HG03565 (cell line): ENCODE data around the gene REEP1.
"Not testable (repeated sequence)": the region's sequence is repeated elsewhere in the genome, so short reads cannot be mapped to it uniquely, and the experiment has no call there.

ENCODE experiments used
- ATAC-seq: cut with Tn5 transposase; IDR thresholded peaks from one replicate; pipeline ENCODE4 v1.9.1; 2021; ENCODE audit warnings: mild to moderate bottlenecking, moderate library complexity; ENCODE audit not compliant: unreplicated experiment

Gene REEP1

DNA sequence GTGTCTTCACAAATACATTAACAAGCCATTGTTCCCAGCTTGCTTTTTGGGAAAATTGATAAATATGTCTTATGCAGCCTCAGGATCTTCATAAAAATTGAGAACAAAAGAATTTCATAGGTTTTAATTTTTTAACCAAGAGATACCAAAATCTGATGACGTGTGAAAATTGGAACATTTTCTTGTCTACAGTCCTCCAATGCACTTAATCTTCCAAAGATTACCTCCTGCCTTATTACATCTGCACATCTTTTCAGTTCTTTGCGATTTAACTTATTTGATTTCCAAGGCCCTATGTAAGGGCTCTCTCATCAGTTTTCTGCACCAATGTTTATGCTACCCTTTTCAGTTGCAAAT is 135.1 kb downstream of the REEP1 start:
- ATAC-seq, result no peak

DNA sequence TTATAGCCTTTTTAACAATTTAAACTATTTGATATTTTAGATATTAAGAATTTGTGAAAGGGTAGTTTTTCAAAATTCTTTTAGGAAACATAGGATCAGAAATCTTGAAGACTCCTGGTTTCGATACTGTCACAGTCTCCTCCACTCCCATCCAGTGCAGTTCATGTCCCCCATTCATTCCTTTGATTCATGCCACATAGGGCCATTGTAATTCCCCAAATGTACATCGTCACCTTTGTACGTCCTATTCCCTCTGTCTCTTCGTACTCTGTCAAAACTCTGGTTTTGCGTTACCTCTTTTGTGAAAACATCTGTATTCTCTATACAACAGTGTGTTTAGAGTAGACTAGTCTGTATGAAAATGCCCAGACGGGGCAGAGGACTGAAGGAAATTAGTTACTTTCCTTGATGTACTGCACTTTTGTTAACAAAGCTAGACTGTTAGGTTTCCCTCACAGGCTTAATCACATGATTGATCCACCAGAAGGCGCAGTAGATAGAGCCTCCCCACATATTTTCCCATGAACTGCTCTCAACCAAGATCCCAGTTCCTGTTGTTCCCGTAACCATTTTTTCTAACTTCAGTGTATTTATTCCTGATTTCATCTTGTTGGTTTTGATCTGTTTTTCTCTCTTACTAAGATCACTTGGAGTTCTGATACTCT is 135.6 kb downstream of the REEP1 start:
- ATAC-seq, result no peak

DNA sequence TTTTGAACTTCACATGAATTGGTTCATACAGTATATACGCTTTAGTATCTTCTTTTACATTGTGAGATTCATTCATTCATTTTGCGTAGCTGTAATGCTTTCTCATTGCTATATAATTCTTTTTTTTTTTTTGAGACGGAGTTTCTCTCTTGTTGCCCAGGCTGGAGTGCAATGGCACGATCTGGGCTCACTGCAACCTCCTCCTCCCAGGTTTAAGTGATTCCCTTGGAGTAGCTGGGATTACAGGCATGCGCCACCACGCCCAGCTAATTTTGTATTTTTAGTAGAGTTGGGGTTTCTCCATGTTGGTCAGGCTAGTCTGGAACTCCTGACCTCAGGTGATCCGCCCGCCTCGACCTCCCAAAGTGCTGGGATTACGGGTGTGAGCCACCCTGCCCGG is 136.9 kb downstream of the REEP1 start:
- not testable (repeated sequence) for ATAC-seq

DNA sequence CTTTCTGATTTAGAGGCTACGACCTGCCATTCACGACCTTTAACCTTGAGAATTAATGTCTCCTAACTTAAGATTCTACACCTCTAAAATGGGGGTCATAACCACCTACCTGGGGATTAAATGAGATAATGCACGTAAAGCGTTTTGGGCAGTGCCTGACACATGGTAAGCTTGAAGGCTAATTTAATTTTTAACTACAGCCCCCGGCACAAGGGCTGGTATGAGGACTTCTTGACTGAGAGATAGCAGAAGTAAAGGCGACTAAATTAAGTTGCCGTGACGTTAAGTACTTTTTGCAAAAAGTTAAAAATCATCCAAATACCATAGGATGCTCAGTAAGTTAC is 137.6 kb downstream of the REEP1 start:
- no peak for ATAC-seq

DNA sequence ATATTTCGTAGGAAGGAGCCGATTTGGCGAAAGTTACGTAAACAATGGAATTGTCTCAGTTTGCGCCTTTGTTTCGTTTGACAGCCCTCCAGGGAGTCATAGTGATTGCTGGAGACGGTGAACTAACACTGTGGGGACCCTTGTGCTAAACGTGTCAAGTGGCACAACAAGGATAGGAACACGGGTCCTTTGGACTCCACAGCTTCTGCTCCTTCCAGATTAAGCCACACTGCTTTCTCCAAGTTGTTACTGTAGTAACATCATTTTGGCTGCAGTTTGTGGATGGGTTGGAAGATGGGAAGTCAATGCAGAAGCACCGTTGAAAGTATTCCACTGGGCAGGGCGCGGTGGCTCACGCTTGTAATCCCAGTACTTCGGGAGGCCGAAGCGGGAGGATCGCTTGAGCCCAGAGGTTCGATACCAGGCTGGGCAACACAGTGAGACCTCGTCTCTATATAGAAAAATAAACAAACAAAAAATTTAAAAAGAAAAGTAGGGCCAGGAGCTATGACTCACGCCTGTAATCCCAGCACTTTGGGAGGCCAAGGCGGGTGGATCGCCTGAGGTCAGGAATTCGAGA is 141.5 kb downstream of the REEP1 start:
- no peak for ATAC-seq

DNA sequence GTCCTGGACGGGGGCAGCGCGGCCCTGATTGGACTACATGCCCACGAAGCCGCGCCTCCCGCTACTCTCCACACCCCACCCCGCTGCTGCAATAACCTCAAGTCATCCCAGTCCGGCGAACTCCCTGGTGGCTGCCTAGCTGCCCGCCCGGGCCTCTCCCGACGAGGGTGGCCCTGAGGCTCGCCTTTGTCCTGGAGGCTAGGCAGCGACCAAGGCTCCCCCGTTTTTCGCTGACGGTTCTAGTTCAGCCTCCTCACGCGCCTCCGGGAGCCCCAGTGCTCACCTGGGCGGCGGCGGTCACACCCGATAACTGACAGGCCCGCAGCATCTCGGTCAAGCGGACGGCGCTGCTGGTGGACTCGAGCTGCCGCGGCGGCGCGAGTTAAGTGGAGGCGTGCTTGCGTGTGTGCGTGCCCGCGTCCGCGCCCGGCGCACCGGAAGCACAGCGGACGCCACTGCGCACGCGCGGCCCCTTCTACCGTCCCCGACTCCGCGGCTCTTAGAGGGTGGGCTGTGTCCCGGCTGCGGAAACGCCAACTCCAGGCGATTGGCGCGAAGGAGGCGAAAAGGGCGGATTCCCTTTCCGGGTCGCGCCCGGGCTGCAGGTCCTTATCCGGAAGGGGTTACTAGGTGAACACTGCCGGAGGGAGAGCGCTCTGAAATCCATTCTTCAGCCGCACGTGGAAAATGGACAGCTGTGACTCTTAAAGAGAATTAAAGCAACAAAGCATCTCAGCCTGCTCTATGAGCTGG is 142.2 kb downstream of the REEP1 start, which contains the start of gene IMMT:
Gene IMMT (minus strand): TSS at position 408 of the 753 bp plus-strand sequence. CDS start 80 bp downstream, at position 328.
- peak; percentile 70 for ATAC-seq

DNA sequence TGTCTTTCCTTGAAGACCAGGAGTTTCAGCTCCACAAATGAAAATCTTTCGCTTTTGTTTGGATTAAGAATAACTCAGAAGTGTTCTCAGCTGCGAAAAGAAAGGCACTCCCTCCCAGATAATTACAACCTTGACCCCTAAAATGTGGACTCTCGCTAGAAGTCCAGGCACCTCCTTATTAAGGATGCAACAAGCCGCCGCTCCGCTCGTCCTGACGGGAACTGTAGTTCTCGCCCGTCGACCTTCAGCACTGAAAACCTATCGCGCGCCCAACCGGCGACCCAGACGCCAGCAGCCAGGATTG is 142.7 kb downstream of the REEP1 start:
- no peak for ATAC-seq

DNA sequence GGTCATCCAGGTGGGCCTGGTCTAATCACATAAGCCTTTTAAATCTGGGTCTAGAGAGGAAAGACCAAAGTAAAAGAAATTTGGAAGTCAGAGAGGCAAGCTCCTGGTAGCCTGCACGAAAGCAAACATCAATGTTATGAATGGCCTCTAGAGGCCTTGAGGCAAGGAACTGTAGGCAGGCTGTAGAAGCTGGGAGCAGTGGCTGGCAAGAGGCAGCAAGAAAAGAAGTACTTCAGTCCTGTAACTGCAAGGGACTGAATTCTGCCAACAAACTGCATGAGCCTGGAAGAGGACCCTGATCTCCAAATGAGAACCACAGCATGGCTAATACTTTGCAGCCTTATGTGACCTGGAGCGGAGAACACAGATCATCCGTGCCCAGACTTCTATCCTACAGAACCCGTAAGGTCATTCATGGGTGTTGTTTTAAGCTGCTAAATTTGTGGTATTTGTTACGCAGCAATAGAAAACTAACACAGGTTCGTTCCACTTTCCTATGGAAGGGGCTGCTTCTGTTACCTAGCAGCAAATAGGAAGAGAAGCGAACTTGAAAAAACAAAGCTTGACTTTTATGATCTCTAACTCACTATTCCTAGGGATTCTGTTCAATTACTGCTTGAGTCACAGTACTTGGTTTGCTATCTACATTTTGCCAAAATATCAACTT is 143.4 kb downstream of the REEP1 start:
- no peak for ATAC-seq

DNA sequence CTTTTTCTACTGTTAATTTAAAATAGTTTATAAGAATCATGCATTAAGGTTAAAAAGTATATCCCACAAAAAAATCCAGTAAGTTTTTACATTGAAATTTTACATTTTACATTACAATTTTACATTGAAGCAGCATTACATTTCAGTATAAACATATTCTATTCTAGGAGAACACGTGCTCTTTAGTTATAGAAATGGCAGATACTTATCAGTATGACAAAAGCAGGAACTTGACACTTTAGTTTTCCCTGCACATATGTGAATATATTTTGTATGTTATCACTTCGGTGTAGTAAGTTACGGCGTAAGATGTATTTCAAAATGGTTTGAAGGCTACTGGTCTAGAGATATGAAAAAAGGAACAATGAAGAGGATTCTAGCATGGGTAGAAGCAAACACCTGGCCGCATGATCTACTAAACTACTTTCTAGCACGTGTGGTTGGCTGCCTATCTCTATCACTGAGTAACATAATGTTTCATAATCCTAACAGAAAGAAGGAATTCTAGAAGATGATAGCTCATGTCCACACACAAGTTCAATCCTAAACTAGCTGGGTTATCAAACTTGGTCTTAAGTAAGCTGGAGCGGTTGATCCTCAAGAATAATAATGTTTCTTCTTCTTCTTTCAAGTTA is 147.5 kb downstream of the REEP1 start:
- ATAC-seq, result no peak

DNA sequence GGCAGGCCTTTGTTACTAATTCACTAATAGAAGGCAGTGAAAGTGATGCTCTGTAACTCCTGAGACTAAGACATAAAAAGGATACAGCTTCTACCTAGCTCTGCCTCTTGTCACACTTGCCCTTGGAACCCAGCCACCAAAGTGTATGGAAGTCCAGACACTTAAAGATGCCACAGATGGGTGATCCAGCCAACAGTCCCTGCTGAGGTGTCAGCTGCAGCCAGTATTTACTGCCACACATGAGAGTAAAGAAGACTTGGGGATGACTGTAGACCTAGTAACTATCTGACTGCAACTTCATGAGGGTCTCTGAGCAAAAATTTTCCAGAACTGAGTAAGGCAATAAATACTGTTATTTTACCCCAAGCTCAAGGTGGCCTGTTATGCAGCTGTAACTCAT is 151.0 kb downstream of the REEP1 start:
- no peak for ATAC-seq

DNA sequence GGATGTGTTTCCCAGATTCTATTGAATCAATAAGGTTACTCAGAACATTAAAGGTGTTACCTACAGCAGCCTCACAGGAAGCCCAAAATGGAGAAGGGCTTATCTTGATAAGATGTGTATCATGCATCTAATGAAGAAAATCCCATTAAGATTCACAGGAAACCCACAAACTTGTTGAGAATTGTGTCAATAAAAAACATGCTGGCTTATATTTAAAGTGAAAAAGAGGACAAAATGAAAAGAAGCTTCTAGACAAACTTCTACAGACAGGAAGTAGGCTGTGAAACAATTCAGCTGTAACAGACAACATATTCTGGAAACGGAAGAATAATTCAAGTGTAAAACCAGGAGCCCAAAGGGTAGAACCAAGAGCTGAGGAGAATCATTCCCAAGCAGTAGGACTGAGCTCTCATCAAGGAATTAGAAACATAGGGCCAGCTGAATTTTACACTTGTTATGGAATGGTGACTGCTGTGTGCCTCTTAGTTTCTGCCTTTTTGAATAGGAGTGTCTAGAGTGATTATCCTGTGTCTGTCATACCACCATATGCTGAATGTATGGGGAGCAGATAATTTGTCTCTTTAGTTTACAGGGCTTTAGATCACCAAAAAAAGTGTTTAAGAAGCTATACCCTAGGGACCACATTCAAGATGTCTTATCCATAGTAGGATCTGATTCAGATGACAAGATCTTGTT is 151.8 kb downstream of the REEP1 start:
- ATAC-seq, result no peak

DNA sequence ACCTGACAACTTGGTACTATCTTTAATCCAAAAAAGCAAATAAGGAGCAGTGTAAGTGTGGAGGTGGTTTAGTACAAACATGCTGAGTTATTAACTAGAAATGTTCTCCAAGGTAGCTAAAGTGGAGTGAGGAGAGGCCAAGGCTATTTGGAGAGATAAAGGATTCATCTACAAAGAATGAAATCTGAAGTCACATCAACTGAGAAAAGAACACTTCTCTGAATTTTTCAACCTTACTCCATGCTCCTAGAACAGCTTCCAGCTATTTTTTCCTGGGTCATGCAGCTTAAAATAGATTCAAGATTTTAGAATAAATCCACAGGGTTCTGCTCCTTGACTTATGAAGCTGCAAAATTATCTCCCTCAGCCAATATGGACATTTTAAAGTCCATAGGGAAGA is 160.8 kb downstream of the REEP1 start:
- no peak for ATAC-seq

DNA sequence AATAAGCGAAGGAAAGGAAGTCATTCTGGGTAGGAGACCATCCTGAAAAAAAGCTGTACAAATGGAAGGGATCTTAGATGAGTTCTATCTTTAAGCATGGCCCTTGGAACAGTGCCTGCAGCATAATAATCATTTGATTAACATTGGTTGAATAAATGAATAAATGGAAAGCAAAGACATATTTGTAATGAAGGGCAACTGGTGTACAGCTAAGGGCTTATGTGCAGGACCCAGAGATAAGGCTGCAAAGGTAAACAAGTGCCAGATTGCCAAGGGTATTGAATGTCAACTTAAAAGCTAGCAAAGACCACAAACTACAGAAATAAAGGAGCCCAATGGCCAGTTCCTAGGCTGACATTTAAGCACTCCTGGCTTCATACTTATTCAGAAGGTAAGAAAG is 161.6 kb downstream of the REEP1 start:
- no peak for ATAC-seq

DNA sequence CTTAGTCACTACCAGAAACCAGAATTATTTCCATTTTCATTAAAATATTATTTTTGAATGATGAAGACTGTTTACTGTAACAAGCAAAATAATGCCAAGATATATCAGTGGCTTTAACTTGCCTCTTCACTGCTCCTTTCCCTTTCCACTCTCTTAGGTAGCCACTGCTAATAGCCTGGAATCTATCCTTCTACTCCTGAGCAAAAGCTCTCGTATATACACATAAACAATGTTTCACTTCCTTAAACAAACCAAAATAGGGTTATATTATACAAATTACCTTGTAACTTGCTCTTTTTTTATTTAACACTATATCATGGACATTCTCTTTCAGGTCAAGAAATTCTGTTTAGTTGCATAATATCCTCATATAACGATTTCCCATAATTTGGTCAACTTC is 163.0 kb downstream of the REEP1 start:
- no peak for ATAC-seq

DNA sequence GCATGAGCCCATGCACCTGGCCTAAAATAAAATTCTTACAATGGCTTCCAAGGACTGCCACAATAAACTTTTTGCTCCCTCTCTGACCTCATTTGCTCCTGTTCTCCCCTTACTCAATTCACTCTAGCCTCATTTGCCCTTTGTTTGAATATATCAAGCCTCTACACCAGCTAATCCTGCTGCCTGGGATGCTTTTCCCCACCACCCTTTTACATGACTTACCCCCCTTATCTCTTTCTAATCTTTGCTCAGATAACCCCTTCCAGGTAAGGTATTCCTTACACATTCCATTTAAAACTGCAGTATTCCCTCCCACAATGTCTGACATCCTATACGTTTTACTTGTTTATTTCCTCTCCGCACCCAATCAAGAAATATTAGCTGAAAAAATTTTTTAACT is 164.8 kb downstream of the REEP1 start:
- no peak for ATAC-seq

DNA sequence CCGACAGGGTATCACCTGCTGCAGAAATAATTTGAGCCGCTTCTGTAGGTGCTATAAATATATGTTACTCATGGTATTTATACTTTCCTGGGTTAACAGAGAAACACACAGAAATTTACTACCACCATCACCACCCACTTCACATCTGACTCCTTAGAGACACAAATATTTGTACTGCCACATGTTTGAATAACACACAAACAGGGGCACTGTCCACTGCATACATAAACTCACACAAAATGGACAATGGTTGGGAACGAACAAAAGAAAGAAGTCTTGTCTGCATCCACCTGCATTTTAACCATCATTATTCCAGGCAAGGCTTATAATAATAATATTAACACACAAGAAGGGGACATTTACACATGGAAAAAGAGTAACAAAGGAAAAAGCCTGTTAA is 166.1 kb downstream of the REEP1 start:
- ATAC-seq, result no peak

DNA sequence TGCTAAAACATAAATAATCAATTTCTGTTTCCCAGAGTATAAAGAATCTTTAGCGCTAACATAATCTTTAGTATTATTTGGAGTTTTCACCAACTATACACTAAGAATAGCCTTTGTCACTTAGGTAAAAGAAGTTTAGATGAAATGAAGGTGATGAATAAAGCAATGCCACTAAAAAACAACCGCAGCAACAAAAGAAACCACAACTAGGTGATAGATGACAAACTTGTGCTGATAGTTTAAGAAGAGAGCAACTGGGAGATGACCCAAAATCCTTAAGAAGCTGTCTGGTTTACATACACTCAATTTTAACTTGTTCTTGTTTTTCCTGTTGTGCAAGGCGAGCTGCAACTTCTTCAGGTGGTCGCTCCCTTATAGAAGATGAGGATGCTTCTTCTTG is 167.0 kb downstream of the REEP1 start:
- no peak for ATAC-seq
